HepG2 (cell line): Measurements from ENCODE around the gene NKX2-2. TPM values are rescaled to one million over a fixed set of nuclear protein-coding genes. Genes with fewer than 3 reads are reported as not detected.

Experiments
- AFF4 ChIP-seq: sonication (generic); formaldehyde crosslinking; IDR thresholded peaks from 2 replicates; pipeline ENCODE4 v1.4.0; 2020; ENCODE audit warnings: missing genetic modification reagents
- BRCA1 ChIP-seq: sonication (generic); formaldehyde crosslinking; IDR thresholded peaks from 2 replicates; pipeline ENCODE4 v1.4.0; 2020; ENCODE audit warnings: missing genetic modification reagents
- CEBPB ChIP-seq: IDR thresholded peaks from 2 replicates; pipeline ENCODE4 v1.6.1; 2011; ENCODE audit warnings: low read depth, low read length, improper control_type of control experiment, borderline replicate concordance
- FOXK1 ChIP-seq: sonication (generic); formaldehyde crosslinking; IDR thresholded peaks from 2 replicates; pipeline ENCODE4 v1.4.0; 2020; ENCODE audit warnings: low read depth, missing genetic modification reagents, borderline replicate concordance
- IRF9 ChIP-seq: sonication (generic); formaldehyde crosslinking; IDR thresholded peaks from 2 replicates; pipeline ENCODE4 v1.8.0; 2022; ENCODE audit warnings: missing genetic modification reagents, mild to moderate bottlenecking, borderline replicate concordance
- KAT7 ChIP-seq: IDR thresholded peaks from 2 replicates; pipeline ENCODE4 v1.6.1; 2018; ENCODE audit warnings: borderline replicate concordance, missing compliant biosample characterization
- MEF2D ChIP-seq: sonication (generic); formaldehyde crosslinking; IDR thresholded peaks from 2 replicates; pipeline ENCODE4 v1.5.1; 2020; ENCODE audit warnings: mild to moderate bottlenecking, missing genetic modification reagents
- NFRKB ChIP-seq: fragments of 450-650 bp; IDR thresholded peaks from 2 replicates; pipeline ENCODE4 v1.6.1; 2017
- PATZ1 ChIP-seq: sonication (generic); formaldehyde crosslinking; IDR thresholded peaks from 2 replicates; pipeline ENCODE4 v1.4.0; 2020; ENCODE audit warnings: missing genetic modification reagents
- POLR2AphosphoS2 ChIP-seq: IDR thresholded peaks from 2 replicates; pipeline ENCODE4 v1.6.1; 2011; ENCODE audit warnings: low read depth, low read length, improper control_type of control experiment
- RBAK ChIP-seq: sonication (generic); formaldehyde crosslinking; IDR thresholded peaks from 2 replicates; pipeline ENCODE4 v1.5.1; 2020; ENCODE audit warnings: mild to moderate bottlenecking, missing genetic modification reagents
- RXRB ChIP-seq: IDR thresholded peaks from 2 replicates; pipeline ENCODE4 v1.6.1; 2016; ENCODE audit warnings: borderline replicate concordance, missing genetic modification reagents, missing compliant biosample characterization
- SNAI1 ChIP-seq: sonication (generic); formaldehyde crosslinking; IDR thresholded peaks from 2 replicates; pipeline ENCODE4 v1.5.0; 2020; ENCODE audit warnings: mild to moderate bottlenecking, missing genetic modification reagents, borderline replicate concordance
- ZFP1 ChIP-seq: IDR thresholded peaks from 2 replicates; pipeline ENCODE4 v1.6.1; 2016
- ZNF549 ChIP-seq: sonication (generic); formaldehyde crosslinking; IDR thresholded peaks from 2 replicates; pipeline ENCODE4 v1.5.0; 2020; ENCODE audit warnings: missing genetic modification reagents
- ZNF609 ChIP-seq: sonication (generic); formaldehyde crosslinking; IDR thresholded peaks from 2 replicates; pipeline ENCODE4 v1.4.0; 2020; ENCODE audit warnings: mild to moderate bottlenecking, missing genetic modification reagents, borderline replicate concordance
- ZSCAN12 ChIP-seq: sonication (generic); formaldehyde crosslinking; IDR thresholded peaks from 2 replicates; pipeline ENCODE4 v1.9.0; 2021; ENCODE audit warnings: mild to moderate bottlenecking, missing genetic modification reagents
- polyA plus RNA-seq, 8 experiments: library from polyadenylated mRNA; depleted of rRNA in 3 of 8; stranded (reverse) in 7 of 8; unstranded in 1 of 8; fragments of >200 nt; fragmentation: Illumina TruSeq in 4 of 8; extraction: Trizol in 4 of 8; gene quantifications; 2 replicates each; pipeline versions ENCODE4 v1.2.1 to v1.2.3, GENCODE V29; 2011 to 2016; ENCODE audit warnings: low read depth in 4 of 8, missing spikeins in 1 of 8, mixed read lengths in 1 of 8; ENCODE audit not compliant: insufficient read depth in 1 of 8
- total RNA-seq, 5 experiments: library from RNA; depleted of rRNA; stranded (reverse); fragments of >200 nt; fragmentation: Illumina TruSeq; extraction: Trizol; gene quantifications; 2 replicates each; pipeline ENCODE4 v1.2.3, GENCODE V29; 2016; ENCODE audit warnings: low read depth in 1 of 5

The NKX2-2 gene
- total and polyA plus RNA-seq, 2 of the 13 experiments (the other 11 are each of a cell fraction or from before 2014, with no cell fraction given) = not detected

- TF ChIP-seq KAT7 (CRISPR knock-in tag) = 0 out of 2 replicates have a peak, but pooled peaks have one; percentile 40
- TF ChIP-seq RBAK (CRISPR knock-in tag) = no peak
- no peak for TF ChIP-seq ZNF549 (CRISPR knock-in tag)
- TF ChIP-seq ZNF609 (CRISPR knock-in tag) = no peak
- no peak for TF ChIP-seq POLR2AphosphoS2
- TF ChIP-seq ZSCAN12 (CRISPR knock-in tag) = 0 out of 2 replicates have a peak, but pooled peaks have one; percentile 26
- no peak for TF ChIP-seq NFRKB
- TF ChIP-seq BRCA1 (CRISPR knock-in tag) = no peak
- TF ChIP-seq MEF2D (CRISPR knock-in tag) = peak; percentile 49; the same call in 1 of the 2 replicates
- TF ChIP-seq PATZ1 = peak; percentile 47; the same call in 1 of the 2 replicates
- TF ChIP-seq SNAI1 = no peak
- no peak for TF ChIP-seq ZFP1 (CRISPR knock-in tag)
- peak; percentile 62; the same call in 1 of the 2 replicates for TF ChIP-seq FOXK1
- TF ChIP-seq AFF4 (CRISPR knock-in tag) = no peak
- TF ChIP-seq RXRB (CRISPR knock-in tag) = peak; percentile 53; the same call in 1 of the 2 replicates
- TF ChIP-seq CEBPB = no peak
- TF ChIP-seq IRF9 = no peak
These were observed 8.6 kb downstream of the NKX2-2 start (continued) for GRCh38 chr20:21505161-21505809.
